ENCODE measurements around the gene CRHR1.

CRHR1 gene

GRCh38 chr17:45763182-45763581 is 20.9 kb upstream of the CRHR1 start:
- H2AFZ ChIP-seq: no peak overlapping the region
- no peaks in the 10 kb centered on the region for H3K27me3 ChIP-seq (ENCODE audit: control insufficient read depth, insufficient read depth, low read length)

GRCh38 chr17:45764479-45764878 is 19.6 kb upstream of the CRHR1 start:
- Histone ChIP-seq H3K79me2 (no peaks in the 10 kb centered on the region), H3K4me2 (ENCODE audit: low read length) (no peak overlapping the region), H3K9ac (no peak overlapping the region), H3K4me1 (no peaks in the 10 kb centered on the region), H3K4me3 (ENCODE audit: low read depth, low read length) (no peak overlapping the region), H3K27ac (no peak overlapping the region), H3K9me3 (ENCODE audit: control insufficient read depth, low read length) (no peaks in the 10 kb centered on the region), H2AFZ (no peak overlapping the region), H3K36me3 (ENCODE audit: control insufficient read depth, insufficient read depth, low read length) (no peaks in the 10 kb centered on the region), H3K27me3 (ENCODE audit: control insufficient read depth, insufficient read depth, low read length) (no peaks in the 10 kb centered on the region)
- TF ChIP-seq, protein P1, sequence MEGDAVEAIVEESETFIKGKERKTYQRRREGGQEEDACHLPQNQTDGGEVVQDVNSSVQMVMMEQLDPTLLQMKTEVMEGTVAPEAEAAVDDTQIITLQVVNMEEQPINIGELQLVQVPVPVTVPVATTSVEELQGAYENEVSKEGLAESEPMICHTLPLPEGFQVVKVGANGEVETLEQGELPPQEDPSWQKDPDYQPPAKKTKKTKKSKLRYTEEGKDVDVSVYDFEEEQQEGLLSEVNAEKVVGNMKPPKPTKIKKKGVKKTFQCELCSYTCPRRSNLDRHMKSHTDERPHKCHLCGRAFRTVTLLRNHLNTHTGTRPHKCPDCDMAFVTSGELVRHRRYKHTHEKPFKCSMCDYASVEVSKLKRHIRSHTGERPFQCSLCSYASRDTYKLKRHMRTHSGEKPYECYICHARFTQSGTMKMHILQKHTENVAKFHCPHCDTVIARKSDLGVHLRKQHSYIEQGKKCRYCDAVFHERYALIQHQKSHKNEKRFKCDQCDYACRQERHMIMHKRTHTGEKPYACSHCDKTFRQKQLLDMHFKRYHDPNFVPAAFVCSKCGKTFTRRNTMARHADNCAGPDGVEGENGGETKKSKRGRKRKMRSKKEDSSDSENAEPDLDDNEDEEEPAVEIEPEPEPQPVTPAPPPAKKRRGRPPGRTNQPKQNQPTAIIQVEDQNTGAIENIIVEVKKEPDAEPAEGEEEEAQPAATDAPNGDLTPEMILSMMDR (IDR thresholded peaks at IDR 0.05): no peak

More at GRCh38 chr17:45763182-45763581, 20.9 kb upstream of the CRHR1 start:
- H3K79me2 ChIP-seq: no peaks in the 10 kb centered on the region
- H3K36me3 ChIP-seq (ENCODE audit: control insufficient read depth, insufficient read depth, low read length): no peaks in the 10 kb centered on the region
- no peaks in the 10 kb centered on the region for H3K9me3 ChIP-seq (ENCODE audit: control insufficient read depth, low read length)
- H3K4me3 ChIP-seq (ENCODE audit: low read depth, low read length): no peak overlapping the region
- TF ChIP-seq, protein P1 (IDR thresholded peaks at IDR 0.05): no peak
- H3K27ac ChIP-seq: no peak overlapping the region
- H3K4me1 ChIP-seq: no peaks in the 10 kb centered on the region
- no peak overlapping the region for H3K9ac ChIP-seq
- no peak overlapping the region for H3K4me2 ChIP-seq (ENCODE audit: low read length)

DNA sequence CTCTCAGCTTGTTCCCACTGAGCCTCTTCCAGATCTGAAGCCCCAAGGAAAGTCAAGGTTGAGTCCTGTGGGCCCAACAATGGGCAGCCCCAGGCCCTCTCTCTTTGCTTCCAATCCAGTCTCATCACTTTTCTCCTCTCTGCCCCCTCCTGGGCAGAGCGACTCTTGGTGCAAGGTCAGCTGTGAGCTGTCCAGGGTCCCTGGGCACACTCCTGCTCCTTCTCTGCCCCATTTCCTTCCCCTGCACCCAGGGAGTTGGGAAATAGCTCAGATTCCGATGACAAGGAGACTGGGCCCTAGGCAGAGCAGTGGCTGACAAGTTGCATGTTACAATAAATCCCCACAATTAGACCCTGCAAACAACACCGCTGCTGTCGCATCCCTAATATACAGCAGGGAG is 16.1 kb upstream of the CRHR1 start:
- no peak overlapping the region for H3K9ac ChIP-seq
- no peaks in the 10 kb centered on the region for H3K79me2 ChIP-seq
- TF ChIP-seq, protein P1 (IDR thresholded peaks at IDR 0.05): no peak
- H3K27ac ChIP-seq: no peak overlapping the region
- H3K4me1 ChIP-seq: no peaks in the 10 kb centered on the region
- H3K4me3 ChIP-seq (ENCODE audit: low read depth, low read length): no peak overlapping the region
- no peak overlapping the region for H2AFZ ChIP-seq
- no peak overlapping the region for H3K4me2 ChIP-seq (ENCODE audit: low read length)
- H3K36me3 ChIP-seq (ENCODE audit: control insufficient read depth, insufficient read depth, low read length): no peaks in the 10 kb centered on the region
- H3K27me3 ChIP-seq (ENCODE audit: control insufficient read depth, insufficient read depth, low read length): no peaks in the 10 kb centered on the region
- H3K9me3 ChIP-seq (ENCODE audit: control insufficient read depth, low read length): no peaks in the 10 kb centered on the region

DNA sequence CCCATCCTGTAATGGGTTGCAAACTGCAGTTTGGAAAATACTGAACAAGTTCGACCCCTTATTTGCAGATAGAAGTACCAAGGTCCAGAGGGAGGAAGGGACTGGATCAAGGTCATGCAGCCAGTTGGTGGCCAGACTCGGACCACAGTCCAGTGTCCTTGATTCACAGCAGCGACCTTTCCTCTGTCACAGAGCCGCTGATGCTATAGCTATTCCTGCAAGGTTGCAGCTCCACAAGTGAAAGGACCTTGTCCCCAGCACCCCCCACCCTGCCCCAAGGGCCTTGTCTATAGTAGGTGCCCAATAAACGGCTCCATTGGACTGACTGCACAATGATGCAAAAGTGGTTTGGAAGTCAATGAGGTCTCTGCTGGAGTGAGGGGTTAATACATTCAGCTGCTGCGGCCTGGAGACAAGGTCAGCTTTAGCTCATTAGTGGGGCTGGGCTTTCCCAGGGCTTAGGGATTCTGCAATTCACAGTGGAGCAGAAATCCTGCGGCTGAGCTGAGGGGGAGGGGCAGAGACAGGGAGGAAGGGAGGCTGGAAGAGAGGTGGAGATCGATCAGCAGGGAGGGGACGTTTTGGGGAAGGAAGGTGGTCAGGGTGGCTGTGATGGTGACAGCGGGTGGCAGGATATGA is 13.4 kb upstream of the CRHR1 start:
- no peaks in the 10 kb centered on the region for H3K9me3 ChIP-seq (ENCODE audit: control insufficient read depth, low read length)
- H3K9ac ChIP-seq: no peak overlapping the region
- H3K4me1 ChIP-seq: peaks cover 6% of the 10 kb centered on the region
- H3K4me3 ChIP-seq (ENCODE audit: low read depth, low read length): no peak overlapping the region
- H2AFZ ChIP-seq: no peak overlapping the region
- no peak overlapping the region for H3K27ac ChIP-seq
- TF ChIP-seq, protein P1 (IDR thresholded peaks at IDR 0.05): no peak
- no peak overlapping the region for H3K4me2 ChIP-seq (ENCODE audit: low read length)
- H3K79me2 ChIP-seq: no peaks in the 10 kb centered on the region
- no peaks in the 10 kb centered on the region for H3K36me3 ChIP-seq (ENCODE audit: control insufficient read depth, insufficient read depth, low read length)
- H3K27me3 ChIP-seq (ENCODE audit: control insufficient read depth, insufficient read depth, low read length): no peaks in the 10 kb centered on the region
